GM21619 (cell line): ENCODE results near the gene SAMD10.
"Not testable (repeated sequence)": the region's sequence is repeated elsewhere in the genome, so short reads cannot be mapped to it uniquely, and the experiment has no call there.

Experiments
- ATAC-seq: cut with Tn5 transposase; IDR thresholded peaks from one replicate; pipeline ENCODE4 v1.9.1; 2021; ENCODE audit not compliant: unreplicated experiment

SAMD10 gene

GRCh38 chr20:63979557-63980316 is at the start of gene SAMD10:
Gene SAMD10, minus strand, starts transcription at chr20:63979642. Its CDS starts 175 bp downstream, at chr20:63979467.
- ATAC-seq = peak; percentile 25

DNA sequence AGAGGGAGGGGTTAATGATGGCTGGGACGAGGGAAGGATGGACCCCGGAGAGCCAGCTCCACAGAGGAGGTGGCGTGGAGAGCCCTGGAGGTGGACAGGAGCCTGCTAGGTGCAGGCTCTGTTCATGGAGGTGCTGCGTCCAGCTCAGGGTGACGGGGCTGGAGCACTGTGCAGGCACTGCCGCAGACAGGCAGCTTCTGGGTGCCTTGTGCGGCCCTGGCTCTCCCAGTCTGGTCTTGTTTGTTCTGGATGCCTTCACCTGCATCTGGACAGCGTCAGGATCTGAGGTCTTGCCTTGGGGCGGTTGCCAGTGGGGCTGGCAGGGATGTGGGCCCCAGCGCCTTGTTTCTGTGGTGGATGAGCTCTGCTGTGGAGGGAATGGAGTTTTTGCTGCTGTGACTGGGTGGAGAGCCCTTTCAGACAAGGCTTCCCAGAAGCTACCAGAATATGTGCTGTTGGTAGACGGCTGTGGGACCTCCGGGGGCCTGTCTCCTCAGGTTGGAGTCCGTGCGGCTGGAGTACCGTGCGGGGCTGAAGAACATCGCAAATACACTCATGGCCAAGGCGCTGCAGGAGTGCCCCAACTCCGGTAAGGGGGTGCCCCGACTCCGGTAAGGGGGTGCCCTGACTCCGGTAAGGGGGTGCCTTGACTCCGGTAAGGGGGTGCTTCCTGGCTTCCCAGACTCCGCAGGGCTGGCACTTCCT is 48.7 kb upstream of the SAMD10 start:
- no peak for ATAC-seq

- no peak for ATAC-seq
Measured at GRCh38 chr20:64025826-64026412, 46.5 kb upstream of the SAMD10 start.

- no peak for ATAC-seq
Measured at GRCh38 chr20:64025101-64025825, 45.8 kb upstream of the SAMD10 start.

GRCh38 chr20:64024141-64024990 is 44.9 kb upstream of the SAMD10 start:
- ATAC-seq = no peak

GRCh38 chr20:64023361-64024140 is 44.1 kb upstream of the SAMD10 start:
- ATAC-seq = no peak

DNA sequence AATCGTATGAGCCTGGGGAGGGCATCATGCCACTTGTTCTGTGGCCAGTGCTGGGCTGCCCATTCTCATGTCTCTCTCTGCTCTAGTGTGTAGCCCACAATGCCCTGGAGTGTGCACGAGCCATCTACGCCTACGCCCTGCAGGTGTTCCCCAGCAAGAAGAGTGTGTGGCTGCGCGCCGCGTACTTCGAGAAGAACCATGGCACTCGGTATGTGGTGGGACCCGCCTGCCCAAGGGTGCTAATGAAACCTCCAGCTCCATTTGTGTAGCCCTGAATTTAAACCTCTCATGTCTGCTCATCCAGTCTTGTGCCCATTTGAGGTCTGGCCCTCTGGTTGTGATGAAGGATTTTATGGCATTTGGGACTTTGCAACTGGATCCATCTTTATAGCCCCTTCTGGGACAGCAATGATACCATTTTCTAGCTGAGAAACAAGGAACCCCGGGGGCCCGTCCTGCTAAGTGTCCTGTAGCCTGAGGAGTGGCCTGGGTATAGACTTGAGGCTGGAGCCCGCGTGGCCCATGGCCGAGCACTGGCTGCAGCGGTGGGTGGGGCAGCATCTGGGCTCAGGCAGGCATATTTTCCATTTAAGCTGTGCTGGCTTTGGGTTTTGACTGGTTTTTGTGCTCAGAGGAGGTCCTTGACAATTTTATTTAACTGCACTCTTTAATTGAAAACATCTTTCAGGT is 43.4 kb upstream of the SAMD10 start:
- ATAC-seq = no peak

DNA sequence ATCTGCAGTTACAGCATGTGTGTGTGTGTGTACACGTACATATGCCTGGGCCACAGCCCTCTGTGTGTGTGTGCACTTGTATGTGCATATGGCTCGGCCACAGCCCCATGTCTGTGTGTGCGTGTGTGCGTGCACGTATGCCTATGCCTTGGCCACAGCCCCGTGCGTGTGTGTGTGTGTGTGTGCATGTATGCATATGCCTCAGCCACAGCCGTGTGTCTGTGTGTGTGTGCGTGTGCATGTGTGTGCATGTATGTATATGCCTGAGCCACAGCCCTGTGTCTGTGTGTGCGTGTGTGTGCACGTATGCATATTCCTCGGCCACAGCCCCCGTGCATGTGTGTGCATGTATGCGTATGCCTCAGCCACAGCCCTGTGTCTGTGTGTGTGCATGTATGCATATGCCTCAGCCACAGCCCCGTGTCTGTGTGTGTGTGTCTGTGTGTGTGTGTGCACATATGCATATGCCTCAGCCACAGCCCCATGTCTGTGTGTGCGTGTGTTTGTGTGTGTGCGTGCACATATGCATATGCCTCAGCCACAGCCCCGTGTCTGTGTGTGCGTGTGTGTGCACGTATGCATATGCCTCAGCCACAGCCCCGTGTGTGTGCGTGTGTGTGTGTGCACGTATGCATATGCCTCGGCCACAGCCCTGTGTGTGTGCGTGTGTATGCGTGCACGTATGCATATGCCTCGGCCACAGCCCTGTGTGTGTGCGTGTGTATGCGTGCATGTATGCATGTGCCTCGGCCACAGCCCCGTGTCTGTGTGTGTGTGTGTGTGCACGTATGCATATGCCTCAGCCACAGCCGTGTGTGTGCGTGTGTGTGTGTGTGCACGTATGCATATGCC is 41.9 kb upstream of the SAMD10 start:
- no peak for ATAC-seq

DNA sequence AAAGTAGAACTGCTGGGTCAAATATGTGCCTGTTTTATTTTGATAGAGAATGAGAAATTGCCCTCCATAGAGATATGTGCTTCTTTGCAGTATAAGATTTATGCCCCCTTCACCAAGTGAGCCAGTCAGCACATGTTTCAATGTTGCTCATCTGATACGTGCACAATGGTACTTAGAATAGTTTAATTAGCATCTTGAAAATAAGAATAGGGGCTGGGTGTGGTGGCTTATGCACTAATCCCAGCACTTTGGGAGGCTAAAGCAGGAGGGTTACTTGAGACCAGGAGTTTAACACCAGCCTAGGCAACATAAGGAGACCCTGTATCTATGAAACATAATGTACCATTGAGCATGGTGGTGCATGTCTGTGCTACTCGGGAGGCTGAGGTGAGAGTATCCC is 36.2 kb upstream of the SAMD10 start:
- ATAC-seq = no peak

DNA sequence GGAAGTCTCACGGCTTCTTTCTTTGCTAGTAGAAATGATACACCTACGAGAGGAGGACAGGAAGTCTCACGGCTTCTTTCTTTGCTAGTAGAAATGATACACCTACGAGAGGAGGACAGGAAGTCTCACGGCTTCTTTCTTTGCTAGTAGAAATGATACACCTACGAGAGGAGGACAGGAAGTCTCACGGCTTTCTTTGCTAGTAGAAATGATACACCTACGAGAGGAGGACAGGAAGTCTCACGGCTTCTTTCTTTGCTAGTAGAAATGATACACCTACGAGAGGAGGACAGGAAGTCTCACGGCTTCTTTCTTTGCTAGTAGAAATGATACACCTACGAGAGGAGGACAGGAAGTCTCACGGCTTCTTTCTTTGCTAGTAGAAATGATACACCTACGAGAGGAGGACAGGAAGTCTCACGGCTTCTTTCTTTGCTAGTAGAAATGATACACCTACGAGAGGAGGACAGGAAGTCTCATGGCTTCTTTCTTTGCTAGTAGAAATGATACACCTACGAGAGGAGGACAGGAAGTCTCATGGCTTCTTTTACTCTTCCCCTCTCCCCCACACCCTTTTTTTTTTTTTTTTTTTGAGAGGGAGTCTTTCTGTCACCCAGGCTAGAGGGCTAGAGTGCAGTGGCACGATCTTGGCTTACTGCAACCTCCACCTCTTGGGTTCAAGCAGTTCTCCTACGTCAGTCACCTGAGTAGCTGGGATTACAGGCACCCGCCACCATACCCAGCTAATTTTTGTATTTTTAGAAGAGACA is 33.1 kb upstream of the SAMD10 start:
- ATAC-seq = not testable (repeated sequence)

- ATAC-seq = no peak
Measured at GRCh38 chr20:64011366-64011779, 31.9 kb upstream of the SAMD10 start.

DNA sequence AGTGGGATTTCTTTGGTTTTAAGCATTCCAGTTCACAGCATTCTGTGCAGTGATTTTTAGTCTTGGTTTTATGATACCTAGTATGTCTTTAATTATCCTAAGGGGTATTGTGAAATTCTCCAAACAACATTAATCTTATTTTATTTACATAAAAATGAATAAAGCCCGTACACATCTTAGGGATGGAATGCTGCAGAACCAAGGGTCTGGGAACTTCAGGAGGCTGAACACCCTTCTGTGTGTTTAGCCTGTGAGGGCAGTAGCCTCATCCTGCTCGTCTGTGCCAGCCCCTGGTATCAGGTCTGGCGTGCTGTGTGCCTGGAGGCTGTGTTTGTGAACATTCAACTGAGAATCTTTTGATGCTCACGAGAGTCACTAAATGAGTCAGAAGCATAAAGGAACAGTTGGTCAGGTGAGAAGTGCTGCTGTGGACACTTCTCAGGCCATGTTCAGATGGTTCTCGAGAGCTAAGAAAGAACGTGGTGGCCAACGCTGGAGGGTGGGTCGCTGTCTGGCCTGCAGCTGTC is 31.3 kb upstream of the SAMD10 start:
- no peak for ATAC-seq

DNA sequence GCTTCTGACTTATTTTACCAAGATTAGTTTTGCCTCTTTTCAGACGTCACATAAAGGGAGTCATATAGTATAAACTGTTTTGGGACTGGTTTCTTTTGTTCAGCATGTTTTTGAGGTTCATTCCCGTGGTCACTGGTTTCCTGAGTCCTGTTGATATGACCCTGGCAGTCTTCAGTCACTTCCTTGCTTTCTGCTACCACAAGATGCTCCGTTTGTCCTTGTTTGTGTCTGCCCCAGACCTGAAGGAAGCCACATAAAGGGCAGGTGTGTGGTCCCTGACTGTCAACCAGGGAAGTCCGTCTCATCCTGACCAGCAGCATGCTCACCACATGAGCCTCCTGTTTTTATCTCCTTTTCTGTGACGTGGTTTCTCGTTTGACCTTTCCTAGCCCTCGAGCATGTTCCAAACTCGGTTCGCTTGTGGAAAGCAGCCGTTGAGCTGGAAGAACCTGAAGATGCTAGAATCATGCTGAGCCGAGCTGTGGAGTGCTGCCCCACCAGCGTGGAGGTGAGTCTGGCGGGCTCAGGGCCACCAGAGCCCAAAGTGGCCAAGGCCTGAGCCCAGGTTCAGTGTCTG is 30.5 kb upstream of the SAMD10 start:
- ATAC-seq = no peak

DNA sequence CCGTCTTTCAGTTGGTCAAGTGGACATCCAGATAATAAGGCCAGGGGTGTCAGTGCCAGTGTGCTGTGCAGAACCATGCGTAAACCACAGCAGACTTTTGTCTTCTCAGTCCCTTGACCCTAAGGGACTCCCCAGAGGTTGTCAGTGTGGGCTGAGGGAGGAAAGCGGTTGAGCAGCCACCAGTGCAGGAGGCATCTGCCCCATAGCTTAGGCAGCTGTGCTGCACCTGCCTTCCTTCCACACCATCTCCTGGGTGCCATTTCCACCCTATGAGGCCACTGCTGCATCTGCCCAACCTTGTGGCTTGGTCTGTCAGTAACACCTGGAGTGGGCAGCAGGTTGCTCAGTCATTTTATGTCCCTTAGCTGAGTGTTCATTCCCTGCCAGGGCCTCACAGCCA is 27.5 kb upstream of the SAMD10 start:
- ATAC-seq = no peak

DNA sequence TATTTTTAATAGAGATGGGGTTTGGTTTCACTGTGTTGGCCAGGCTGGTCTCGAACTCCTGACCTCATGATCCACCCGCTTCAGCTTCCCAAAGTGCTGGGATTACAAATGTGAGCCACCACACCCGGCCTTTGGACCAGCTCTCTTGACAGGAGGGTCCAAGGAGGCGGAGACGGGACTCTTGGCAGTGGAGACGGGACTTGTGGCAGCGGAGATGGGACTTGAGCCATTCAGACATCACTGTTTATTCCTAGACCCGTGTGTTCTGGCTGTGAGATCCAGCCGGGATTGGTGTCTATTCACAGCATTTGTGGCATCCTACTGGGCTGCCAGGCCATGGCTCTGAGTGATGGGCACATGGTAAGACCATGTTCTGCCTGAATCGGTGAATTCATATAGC is 27.0 kb upstream of the SAMD10 start:
- no peak for ATAC-seq

GRCh38 chr20:64005394-64005793 is 26.0 kb upstream of the SAMD10 start:
- no peak for ATAC-seq
